GM18511 (cell line): ENCODE data around the gene ADAM21.
"Not testable (repeated sequence)": the region's sequence is repeated elsewhere in the genome, so short reads cannot be mapped to it uniquely, and the experiment has no call there.

ENCODE experiments used
- ATAC-seq: cut with Tn5 transposase; IDR thresholded peaks from one replicate; pipeline ENCODE4 v1.9.1; 2021; ENCODE audit warnings: mild to moderate bottlenecking, moderate library complexity; ENCODE audit not compliant: unreplicated experiment

Gene ADAM21

DNA sequence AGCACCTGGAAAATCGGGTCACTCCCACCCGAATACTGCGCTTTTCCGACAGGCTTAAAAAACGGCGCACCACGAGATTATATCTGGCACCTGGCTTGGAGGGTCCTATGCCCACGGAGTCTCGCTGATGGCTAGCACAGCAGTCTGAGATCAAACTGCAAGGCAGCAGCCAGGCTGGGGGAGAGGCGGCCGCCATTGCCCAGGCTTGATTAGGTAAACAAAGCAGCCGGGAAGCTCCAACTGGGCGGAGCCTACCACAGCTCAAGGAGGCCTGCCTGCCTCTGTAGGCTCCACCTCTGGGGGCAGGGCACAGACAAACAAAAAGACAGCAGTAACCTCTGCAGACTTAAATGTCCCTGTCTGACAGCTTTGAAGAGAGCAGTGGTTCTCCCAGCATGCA, 23.5 kb downstream of the ADAM21 start:
- not testable (repeated sequence) for ATAC-seq

DNA sequence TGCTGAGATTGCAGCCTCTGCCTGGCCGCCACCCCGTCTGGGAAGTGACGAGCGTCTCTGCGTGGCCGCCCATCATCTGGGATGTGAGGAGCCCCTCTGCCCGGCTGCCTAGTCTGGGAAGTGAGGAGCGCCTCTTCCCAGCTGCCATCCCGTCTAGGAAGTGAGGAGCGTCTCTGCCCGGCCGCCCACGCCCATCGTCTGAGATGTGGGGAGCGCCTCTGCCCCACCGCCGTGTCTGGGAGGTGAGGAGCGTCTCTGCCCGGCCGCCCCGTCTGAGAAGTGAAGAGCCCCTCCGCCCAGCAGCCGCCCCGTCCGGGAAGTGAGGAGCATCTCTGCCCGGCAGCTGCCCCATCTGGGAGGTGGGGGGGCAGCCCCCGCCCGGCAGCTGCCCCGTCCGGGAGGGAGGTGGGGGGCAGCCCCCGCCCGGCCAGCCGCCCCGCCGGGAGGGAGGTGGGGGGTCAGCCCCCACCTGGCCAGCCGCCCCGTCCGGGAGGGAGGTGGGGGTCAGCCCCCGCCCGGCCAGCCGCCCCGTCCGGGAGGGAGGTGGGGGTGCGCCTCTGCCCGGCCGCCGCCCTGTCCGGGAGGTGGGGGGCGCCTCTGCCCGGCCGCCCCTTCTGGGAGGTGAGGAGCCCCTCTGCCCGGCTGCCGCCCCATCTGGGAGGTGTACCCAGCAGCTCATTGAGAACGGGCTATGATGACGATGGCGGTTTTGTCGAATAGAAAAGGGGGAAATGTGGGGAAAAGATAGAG, 25.6 kb downstream of the ADAM21 start:
- ATAC-seq = not testable (repeated sequence)

GRCh38 chr14:70489579-70490200, 37.7 kb downstream of the ADAM21 start:
- ATAC-seq = no peak

GRCh38 chr14:70498191-70498590, 46.2 kb downstream of the ADAM21 start:
- ATAC-seq = no peak
